SH-SY5Y (cell line): ENCODE data around the gene GALNT11.

ENCODE experiments used
- GATA2 ChIP-seq: IDR thresholded peaks from 2 replicates; pipeline ENCODE4 v1.6.1; 2011; ENCODE audit warnings: mild to moderate bottlenecking, low read depth, low read length
- GATA3 ChIP-seq: IDR thresholded peaks from 2 replicates; pipeline ENCODE4 v1.6.1; 2011; ENCODE audit warnings: low read depth, mild to moderate bottlenecking, low read length, moderate library complexity

The GALNT11 gene

GRCh38 chr7:152130658-152131590 lies 105.5 kb downstream of the GALNT11 start:
- no peak for TF ChIP-seq GATA3
- TF ChIP-seq GATA2 = no peak

- TF ChIP-seq GATA2 (no peak), GATA3 (no peak)
These were observed 106.6 kb downstream of the GALNT11 start for GRCh38 chr7:152131981-152132494.

GRCh38 chr7:152132812-152133211 lies 107.3 kb downstream of the GALNT11 start:
- TF ChIP-seq GATA2 (no peak), GATA3 (no peak)

GRCh38 chr7:152133804-152134203 lies 108.3 kb downstream of the GALNT11 start:
- TF ChIP-seq GATA2 = no peak
- no peak for TF ChIP-seq GATA3

DNA sequence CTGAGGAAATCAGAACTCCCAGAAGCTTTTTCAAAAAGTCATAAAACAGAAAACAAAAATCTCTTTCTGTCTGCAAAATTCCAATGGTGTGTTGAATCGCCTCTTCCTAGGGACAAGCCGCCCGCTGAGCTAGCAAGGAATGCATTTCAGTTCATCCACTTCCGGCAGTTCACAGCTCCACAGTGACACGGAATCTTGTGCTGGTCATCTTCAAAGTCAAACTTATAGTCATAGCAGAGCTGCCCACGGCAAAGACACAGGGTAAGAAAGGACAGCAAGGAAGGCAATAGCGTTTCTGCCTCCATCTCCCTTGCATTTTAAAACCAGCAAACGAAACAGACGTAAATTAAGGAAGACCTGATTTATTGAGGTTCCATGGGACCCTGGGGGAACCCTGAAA lies 111.2 kb downstream of the GALNT11 start:
- TF ChIP-seq GATA2 (no peak), GATA3 (no peak)

DNA sequence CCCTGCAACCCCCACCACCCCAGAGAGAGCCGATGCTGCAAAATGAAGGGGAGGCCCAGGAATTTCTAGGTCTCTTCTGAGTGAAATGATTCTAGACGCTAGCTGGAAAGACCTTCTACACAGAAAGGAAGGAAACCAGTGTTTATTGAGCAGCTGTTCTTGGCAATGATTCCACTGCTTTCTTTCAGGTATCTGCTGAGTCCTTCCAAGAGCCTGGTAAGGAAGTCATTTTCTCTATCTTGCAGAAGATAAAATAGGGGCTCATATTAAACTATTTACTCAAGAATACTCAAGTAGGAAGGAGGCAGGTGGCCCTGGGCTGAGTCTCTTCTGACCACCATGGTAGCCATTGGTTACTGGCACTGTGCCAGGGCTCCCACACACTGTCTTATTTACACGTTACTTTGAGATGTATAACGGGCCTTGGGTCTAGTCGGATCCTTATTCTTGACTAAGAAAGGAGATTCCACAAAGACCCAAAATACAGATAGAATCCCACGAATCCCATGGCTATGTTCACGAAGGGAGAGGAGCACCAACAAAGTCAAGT lies 112.1 kb downstream of the GALNT11 start:
- TF ChIP-seq GATA2 = no peak
- no peak for TF ChIP-seq GATA3

- TF ChIP-seq GATA3 (no peak), GATA2 (no peak)
These were observed 114.6 kb downstream of the GALNT11 start for GRCh38 chr7:152140067-152140466.

DNA sequence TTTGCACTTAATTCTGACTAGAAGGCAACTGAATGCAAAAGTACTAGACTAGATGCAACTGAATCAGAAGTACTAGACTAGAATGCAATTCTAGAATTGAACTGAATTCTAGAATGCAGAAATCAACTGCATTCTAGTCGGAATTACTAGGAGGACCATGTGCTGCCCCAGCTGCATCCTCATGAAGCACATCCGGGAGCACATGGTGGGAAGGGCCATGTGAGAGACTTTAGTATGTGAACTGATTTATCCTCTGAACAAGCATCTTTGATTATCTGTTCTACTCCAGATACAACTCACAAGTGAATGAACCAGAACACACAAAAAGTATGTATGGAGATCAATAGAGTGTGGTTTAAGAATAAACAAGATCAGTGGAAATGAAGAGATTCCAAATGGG lies 115.1 kb downstream of the GALNT11 start:
- TF ChIP-seq GATA2 (no peak), GATA3 (no peak)

DNA sequence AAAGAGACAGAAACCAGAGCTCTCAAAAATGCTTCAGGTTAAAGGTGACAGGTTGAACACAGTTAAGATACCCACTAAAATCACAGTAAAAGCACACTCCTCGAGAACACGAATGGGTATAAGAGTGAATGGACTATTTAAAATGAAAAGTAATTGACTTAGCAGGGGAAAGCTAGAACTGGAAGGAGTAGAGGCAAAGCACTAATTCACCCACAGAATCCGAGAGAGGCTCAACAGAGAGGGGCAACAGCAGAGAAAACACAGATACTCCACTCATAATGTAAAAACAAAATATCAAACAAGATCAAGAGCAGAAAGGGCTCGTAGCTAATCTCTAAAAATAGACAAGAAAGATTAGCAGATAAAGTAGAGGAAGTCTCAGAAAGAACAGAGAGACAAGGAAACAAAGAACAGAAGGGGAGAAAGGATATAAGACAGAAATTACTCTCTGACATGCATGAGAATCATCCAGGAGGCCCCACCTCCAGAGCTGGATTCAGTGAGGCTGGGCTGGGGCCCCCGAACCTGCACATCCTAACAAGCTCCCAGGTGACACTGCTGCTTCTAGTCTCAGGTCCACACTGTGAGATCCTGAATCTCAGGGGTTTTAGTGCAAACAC lies 117.6 kb downstream of the GALNT11 start:
- TF ChIP-seq GATA3 = no peak
- no peak for TF ChIP-seq GATA2

- TF ChIP-seq GATA2 = no peak
- no peak for TF ChIP-seq GATA3
These were observed 119.2 kb downstream of the GALNT11 start for GRCh38 chr7:152144557-152145245.

DNA sequence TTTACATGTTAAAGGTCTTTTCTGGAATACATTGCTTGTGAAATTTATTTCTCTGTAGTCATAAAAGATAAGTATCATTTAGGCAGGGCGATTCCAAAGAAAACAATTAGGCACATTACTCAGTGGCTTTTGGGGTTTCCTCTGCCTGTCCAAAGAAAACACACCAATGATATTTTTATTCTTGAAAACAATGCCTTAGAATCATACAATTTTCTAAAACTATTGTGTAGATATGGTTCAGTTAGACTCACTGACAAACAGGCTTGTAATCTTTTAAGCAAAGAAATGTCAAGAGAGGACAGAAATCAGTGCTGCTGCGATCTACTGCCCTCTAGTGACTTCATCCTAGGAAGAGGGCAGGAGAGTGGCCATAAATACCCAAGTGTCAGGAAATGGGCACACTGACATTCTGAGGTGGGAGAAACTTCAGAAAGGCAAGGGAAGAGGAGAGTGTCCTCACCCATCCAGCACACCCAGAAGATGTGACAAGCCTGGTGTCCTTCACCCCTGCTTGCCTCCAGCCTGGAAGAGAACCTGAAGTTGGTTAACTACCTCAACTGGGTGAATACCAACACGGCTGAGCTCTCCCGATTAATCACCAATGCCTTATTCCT lies 120.5 kb downstream of the GALNT11 start:
- TF ChIP-seq GATA3 (no peak), GATA2 (no peak)

DNA sequence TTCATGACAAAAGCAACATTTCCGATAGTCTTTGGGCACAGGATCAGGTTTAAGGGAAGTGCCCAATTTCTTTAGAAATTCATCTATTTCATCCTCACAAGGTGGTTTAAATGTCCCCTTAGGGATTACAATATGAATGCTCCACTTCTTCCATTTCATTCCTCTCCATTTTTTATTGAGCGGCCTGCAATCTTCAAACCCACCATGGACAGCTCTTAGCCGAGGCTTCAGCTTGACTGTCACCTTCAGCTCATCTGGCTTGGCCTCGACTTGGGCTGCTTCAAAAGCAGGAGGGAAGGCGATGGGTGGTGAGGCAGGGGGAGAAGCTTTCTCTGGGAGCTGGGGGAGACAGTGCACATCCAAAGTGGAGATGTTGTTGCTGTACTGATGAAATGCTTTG lies 123.2 kb downstream of the GALNT11 start:
- TF ChIP-seq GATA3 (no peak), GATA2 (no peak)

DNA sequence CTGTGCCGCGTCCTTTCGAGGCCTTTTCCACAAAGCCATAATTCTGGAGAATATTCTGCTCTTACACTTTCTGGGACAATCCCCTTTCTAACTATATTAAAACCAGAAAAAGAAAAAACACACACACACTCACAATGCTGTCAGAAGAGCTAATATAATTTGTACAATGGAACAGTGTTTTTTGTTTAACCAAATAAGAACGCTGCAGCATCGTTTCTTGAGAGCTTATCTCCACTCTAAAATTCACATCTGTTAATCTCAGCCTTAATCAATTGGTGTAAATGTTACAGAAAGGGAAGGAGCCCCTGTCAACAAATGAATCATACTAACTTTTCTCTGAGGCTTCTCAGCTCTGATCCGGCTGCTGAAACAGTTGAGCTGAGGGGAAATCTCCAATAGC lies 123.9 kb downstream of the GALNT11 start:
- peak; percentile 34; the same call in 1 of the 2 replicates for TF ChIP-seq GATA3
- TF ChIP-seq GATA2 = peak; percentile 45; the same call in 1 of the 2 replicates
